Activated CD4-positive, alpha-beta T cell treated with anti-CD3 and anti-CD28 coated beads for 36 hours (primary cell): ENCODE measurements around the gene ARHGAP45. TPM values are rescaled to one million over a fixed set of nuclear protein-coding genes. Genes with fewer than 3 reads are reported as not detected.

Experiments
- total RNA-seq, 2 experiments: library from RNA; stranded (reverse); gene quantifications; one replicate each; pipeline ENCODE4 v1.2.3, GENCODE V29; 2021

ARHGAP45 gene
- total RNA-seq, 2 experiments from 2014 or later = 107 to 137 TPM

Other genes starting within 250 kb of the ARHGAP45 start
- not detected for gene PLPPR3, start 245.2 kb upstream of the ARHGAP45 start, total RNA-seq
- gene AZU1, start 239.3 kb upstream of the ARHGAP45 start, total RNA-seq = not detected
- gene PRTN3, start 226.2 kb upstream of the ARHGAP45 start, total RNA-seq = not detected
- not detected for gene ELANE, start 214.9 kb upstream of the ARHGAP45 start, total RNA-seq
- gene CFD, start 207.5 kb upstream of the ARHGAP45 start, total RNA-seq = 1 to 10 TPM in 1 of 2 experiments, under 1 TPM in 1; 0.79 to 1.5 TPM
- gene MED16, start 174.0 kb upstream of the ARHGAP45 start, total RNA-seq = 10 to 100 TPM; 52.6 to 70.3 TPM
- gene RNU6-9, start 173.7 kb upstream of the ARHGAP45 start, total RNA-seq = not detected
- gene R3HDM4, start 153.9 kb upstream of the ARHGAP45 start, total RNA-seq = 10 to 100 TPM; 73.7 to 83.3 TPM
- gene KISS1R, start 149.8 kb upstream of the ARHGAP45 start, total RNA-seq = 10 to 100 TPM; 14.3 to 18.4 TPM
- 10 to 100 TPM; 25.1 to 36.0 TPM for gene ARID3A, start 141.1 kb upstream of the ARHGAP45 start, total RNA-seq
- 10 to 100 TPM; 71.6 to 87.8 TPM for gene WDR18, start 82.8 kb upstream of the ARHGAP45 start, total RNA-seq
- under 1 TPM in 1 of 2 experiments, not detected in 1; 0.09 TPM for gene GRIN3B, start 66.7 kb upstream of the ARHGAP45 start, total RNA-seq
- gene TMEM259, start 46.0 kb upstream of the ARHGAP45 start, total RNA-seq = 100 to 1,000 TPM; 106 to 128 TPM
- gene RNU6-2, start 45.6 kb upstream of the ARHGAP45 start, total RNA-seq = not detected
- gene CNN2, start 40.6 kb upstream of the ARHGAP45 start, total RNA-seq = 100 to 1,000 TPM; 108 to 130 TPM
- gene ABCA7, start 27.1 kb upstream of the ARHGAP45 start, total RNA-seq = 10 to 100 TPM; 14.4 to 16.9 TPM
- gene POLR2E, start 28.2 kb downstream of the ARHGAP45 start, total RNA-seq = 100 to 1,000 TPM; 171 to 229 TPM
- 100 to 1,000 TPM; 192 to 218 TPM for gene GPX4, start 36.8 kb downstream of the ARHGAP45 start, total RNA-seq
- gene SBNO2, start 107.1 kb downstream of the ARHGAP45 start, total RNA-seq = 100 to 1,000 TPM; 108 to 113 TPM
- gene STK11, start 138.6 kb downstream of the ARHGAP45 start, total RNA-seq = 10 to 100 TPM; 49.2 to 61.5 TPM
- gene CBARP, start 170.8 kb downstream of the ARHGAP45 start, total RNA-seq = 1 to 10 TPM in 1 of 2 experiments, under 1 TPM in 1; 0.82 to 1.1 TPM
- 100 to 1,000 TPM; 161 to 180 TPM for gene ATP5F1D, start 174.6 kb downstream of the ARHGAP45 start, total RNA-seq
- 10 to 100 TPM; 46.5 to 47.9 TPM for gene MIDN, start 181.4 kb downstream of the ARHGAP45 start, total RNA-seq
- gene CIRBP, start 202.2 kb downstream of the ARHGAP45 start, total RNA-seq = 100 to 1,000 TPM; 123 to 188 TPM
- gene FAM174C, start 208.4 kb downstream of the ARHGAP45 start, total RNA-seq = 10 to 100 TPM; 75.3 to 88.3 TPM
- gene EFNA2, start 218.7 kb downstream of the ARHGAP45 start, total RNA-seq = not detected